ENCODE measurements around the gene KCMF1.

GRCh38 chr2:84938194-84938879 is 32.6 kb upstream of the KCMF1 start:
- TF ChIP-seq CTCF (IDR thresholded peaks at IDR 0.05; ENCODE audit: low read depth, low read length, missing input control) = no peak
- no peak for TF ChIP-seq TAF1 (conservative IDR thresholded peaks at IDR 0.05)
- no peak for TF ChIP-seq ATF3 (IDR thresholded peaks at IDR 0.05)
- TF ChIP-seq MAX (IDR thresholded peaks at IDR 0.05) = no peak
- TF ChIP-seq REST (IDR thresholded peaks at IDR 0.05) = no peak
- no peak for TF ChIP-seq JUND (IDR thresholded peaks at IDR 0.05)
- no peak for TF ChIP-seq YY1 (IDR thresholded peaks at IDR 0.05)
- no peak for TF ChIP-seq EGR1 (IDR thresholded peaks at IDR 0.05; ENCODE audit: low read depth in 2 of 2)
- TF ChIP-seq RAD21 (IDR thresholded peaks at IDR 0.05) = no peak
